HG03175 (cell line): Measurements from ENCODE around the gene NDUFB10.
"Not testable (repeated sequence)": the region's sequence is repeated elsewhere in the genome, so short reads cannot be mapped to it uniquely, and the experiment has no call there.

ENCODE experiments used
- ATAC-seq: cut with Tn5 transposase; IDR thresholded peaks from one replicate; pipeline ENCODE4 v1.9.1; 2021; ENCODE audit warnings: mild to moderate bottlenecking, moderate library complexity; ENCODE audit not compliant: unreplicated experiment

Gene NDUFB10

DNA sequence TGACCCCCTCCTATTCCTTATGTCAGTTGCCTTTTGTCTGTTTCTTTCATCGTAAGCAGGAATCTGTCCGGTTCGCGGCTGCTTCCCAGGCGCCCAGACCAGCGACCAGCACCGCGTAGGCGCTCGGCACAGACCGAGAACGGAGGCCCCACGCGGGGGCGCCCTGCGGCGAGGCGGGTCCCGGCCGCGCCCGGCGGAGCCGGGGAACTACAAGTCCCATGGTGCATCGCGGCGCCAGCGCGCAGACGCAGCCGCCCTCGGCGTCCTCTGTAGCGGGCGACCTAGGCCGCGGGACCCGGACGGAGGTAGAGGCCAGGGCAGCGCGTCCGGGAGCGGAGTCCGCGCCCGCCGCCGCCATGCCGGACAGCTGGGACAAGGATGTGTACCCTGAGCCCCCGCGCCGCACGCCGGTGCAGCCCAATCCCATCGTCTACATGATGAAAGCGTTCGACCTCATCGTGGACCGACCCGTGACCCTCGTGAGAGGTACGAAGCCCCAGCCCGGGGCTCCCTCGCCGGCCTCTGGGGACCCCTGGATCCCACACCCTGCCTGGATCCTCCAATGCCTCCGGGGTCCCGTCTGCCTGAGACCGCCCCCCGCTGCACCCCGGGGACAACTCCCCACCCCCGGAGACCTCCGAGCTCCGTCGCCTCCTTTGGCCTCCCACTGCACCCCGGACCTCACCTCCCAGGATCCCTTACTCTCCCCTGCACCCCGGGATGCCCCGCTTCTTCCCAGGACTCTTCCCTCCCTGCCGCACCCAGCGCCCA lies at the start of gene NDUFB10:
TSS of gene NDUFB10 (plus strand) at position 270 of the 771 bp plus-strand sequence. CDS start at position 357, 87 bp downstream.
- peak; percentile 75 for ATAC-seq

DNA sequence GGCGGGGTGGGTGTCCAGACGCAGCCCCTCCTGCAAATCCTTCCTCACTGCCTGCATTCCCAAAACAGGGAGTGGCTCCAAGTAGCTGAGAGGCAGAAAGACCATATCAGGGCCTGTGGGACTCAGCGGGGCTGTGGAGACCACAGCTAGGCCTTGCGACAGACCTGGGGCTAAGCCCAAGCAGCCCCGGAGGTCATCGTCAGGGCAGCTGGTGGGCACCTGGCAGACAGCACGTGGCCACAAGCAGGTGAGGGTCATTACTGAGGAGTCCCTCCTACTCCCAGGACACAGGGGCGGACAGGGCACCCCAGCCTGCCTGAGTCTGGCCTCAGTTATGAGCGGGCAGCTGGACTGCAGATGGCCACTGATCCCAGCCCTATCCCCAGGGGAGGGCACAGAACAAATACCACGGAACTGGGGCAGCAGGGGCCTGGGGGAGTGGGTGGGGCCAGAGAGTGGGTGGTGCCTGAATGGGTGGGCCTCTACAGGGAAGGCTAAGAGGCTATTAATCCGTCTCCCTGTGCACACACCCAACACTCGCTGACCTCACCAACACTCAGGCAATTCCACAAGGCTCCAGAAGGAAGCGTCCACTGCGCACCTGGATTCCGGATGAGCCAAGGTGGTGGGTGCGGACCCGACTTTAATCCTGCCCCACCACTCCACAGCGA lies 49.6 kb upstream of the NDUFB10 start:
- no peak for ATAC-seq

DNA sequence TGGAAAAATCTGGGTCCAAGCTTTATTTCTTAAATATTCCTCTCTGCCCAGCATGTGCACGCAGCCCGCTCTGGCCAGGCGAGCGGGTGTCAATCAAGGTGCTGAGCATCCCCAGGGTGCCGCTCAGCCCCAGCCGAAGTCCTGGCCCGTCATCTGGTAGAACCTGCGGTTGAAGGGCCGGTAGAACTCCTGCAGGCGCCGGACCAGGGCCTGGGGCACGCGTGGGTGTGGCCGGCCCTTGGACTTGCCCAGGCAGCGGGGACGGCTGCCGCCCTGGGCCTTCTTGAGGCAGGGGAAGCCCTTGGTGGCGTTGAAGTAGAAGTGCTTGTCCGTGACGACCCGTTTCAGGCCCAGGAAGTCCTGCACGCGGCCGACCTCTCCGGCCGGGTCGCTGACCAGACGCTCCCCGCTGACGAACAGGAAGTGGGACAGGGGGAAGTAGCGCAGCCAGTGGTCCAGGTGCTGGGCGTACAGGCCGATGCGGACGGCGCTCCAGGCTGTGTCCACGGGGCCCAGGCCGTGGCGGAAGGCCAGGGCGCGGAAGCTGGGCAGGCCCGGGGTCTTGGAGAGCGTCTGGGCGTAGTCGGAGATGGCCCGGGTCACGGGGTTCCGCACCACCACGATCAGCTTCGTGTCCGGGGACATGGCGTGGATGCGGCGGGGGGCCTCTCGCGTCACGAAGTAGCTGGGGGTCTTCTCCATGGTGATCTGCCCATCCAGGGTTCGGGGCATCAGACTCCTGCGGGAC lies 47.7 kb upstream of the NDUFB10 start:
- no peak for ATAC-seq

DNA sequence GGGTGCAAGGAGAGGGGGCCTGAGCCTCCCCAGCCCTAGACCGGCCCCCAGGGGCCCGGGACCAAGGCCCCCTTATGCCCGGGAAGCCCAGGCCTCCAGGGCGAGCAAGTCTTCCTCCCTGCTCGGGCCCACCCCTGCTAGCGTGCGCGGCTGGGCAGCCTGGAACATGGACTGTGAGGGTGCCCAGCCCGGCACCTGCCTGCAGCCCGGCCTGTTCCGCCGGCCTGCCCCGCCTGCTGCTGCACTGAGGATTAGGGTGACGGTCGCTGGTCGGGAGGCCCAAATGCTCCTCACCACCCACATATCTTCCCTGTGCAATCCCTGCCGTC lies 47.2 kb upstream of the NDUFB10 start:
- ATAC-seq: no peak

DNA sequence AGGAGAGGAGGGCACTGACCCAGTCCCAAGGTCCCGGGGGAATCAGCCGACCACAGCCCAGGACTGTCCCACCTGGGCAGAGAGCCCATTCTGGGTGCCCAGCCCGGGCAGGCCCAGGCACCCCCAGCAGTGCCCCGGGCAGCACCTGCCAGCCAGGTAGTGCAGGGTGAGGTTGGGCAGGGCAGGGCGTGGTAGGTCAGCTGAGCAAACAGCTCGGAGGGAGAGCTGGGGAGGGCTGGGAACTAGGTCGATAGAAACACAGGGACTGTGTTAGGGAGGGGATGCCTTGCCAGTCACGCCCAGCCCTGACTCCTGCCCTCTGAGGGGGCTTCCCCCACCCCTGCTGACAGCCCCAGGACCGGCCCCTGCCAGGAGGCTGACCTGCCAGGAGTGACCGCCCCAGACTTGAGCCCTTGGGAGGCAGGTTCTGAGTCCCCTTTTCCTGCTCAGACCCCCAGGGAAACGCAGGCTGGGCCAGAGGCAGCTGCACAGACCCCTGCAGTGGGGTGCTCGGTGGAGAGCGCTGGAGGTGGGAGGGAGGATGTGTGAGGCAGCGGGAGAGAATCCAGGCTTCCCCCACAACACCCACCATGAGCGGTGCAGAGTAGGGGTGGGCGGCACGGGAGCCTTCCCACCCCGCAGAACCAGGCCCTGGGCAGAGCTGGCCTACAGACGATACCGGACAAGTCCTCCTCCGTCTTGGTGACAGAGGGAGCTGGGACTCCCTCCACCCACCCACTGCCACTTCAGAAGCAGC lies 45.8 kb upstream of the NDUFB10 start:
- no peak for ATAC-seq

DNA sequence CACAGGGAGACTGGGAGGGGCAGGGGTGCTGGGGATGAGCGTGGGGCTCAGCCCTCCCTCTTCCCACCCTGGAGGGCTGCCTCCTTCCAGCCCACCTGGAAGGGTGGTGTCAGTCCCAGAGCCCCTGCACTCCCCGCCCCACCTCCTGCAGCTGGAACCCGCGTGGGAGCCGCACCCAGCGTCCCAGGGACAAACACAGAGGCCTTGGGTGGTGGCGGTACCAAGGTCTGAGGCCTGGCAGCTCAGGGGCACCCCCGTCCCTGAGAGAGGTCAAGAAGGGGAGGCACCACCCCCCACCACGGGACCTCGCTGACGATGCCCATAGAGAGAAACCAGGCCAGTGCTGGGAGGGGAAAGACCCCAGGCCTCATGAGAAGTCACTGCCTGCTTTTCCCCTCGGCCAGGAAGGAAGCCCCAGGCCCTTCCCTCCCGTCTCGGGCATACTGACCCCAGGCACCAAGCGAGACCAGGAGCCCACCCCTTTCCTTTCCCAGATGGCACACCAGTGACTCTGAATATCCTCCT lies 45.2 kb upstream of the NDUFB10 start:
- ATAC-seq: no peak

DNA sequence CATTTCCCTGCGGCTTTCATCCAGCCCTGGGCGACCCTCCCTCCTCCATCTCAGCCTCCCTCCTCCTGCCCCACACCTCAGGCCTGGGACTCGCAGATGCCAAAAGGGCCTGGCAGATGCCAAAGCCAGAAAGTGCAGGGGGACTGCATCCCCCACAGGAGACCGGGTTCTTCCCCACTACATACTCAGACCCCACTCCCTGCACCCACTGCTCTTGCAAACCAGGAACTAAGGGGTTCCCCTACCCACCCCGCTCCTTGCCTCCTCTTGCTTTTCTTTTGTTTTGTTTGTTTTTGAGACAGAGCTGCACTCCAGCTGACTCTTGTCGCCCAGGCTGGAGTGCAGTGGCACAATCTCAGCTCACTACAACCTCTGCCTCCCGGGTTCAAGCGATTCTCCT lies 44.4 kb upstream of the NDUFB10 start:
- no peak for ATAC-seq

DNA sequence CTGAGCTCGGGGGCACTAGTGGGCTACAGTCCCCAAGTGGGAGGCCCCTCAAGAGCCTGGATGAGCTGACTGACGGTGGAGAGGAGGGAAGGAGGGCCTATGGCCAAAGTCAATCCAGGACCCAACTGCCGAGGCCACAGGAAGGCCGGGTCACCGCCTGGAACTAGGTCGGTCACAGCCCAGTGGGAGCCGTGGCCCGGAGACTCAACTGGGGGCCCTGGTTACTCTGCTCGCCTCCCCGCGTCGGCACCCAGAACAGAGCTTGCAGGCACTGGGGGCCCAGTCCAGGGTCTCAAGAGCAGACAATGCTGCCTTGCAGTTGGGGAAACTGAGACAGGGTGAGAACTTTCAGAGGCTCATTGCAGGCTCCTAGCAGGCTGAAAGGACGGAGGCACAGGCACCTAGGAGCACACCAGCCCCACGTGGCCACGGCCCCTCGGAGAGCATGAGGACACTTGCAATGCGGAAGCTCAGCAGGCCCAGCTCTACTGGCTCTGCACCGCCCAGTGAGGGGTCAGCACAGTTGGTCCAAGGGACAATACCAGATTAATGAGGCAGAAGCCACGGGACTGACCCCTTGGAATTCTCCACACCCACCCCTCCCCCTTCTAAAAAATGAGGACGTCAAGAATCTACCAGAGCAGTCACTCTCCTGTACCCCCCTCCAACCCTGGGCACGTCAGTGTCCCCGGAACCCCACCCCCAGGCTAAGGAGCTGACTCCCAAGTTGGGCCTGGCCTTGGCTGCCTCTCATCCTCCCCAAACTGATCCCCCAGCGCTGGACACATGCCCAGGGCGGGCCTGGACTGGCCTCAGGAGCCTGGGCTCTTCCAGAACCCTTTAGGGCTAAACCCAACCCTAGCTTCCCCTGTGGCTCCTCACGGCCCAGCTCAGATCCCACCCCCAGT lies 43.4 kb upstream of the NDUFB10 start:
- ATAC-seq: no peak

DNA sequence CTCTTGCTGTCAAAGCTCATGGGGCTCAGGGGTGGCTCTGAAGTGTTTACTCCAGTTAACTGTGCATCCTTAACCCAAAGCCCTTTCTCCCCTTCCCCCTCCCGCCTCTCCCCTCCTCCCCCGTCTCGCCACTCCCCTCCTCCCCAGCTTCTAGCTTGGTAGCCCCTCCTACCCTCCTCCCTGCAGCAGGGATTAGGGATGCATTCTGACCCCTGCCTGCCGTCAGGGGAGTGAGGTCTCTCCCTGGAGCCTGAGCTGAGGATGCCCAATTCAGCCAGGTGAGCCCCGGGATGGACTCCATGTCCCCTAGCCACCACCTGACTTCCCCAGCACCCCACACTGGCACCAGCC lies 42.7 kb upstream of the NDUFB10 start:
- ATAC-seq: no peak

DNA sequence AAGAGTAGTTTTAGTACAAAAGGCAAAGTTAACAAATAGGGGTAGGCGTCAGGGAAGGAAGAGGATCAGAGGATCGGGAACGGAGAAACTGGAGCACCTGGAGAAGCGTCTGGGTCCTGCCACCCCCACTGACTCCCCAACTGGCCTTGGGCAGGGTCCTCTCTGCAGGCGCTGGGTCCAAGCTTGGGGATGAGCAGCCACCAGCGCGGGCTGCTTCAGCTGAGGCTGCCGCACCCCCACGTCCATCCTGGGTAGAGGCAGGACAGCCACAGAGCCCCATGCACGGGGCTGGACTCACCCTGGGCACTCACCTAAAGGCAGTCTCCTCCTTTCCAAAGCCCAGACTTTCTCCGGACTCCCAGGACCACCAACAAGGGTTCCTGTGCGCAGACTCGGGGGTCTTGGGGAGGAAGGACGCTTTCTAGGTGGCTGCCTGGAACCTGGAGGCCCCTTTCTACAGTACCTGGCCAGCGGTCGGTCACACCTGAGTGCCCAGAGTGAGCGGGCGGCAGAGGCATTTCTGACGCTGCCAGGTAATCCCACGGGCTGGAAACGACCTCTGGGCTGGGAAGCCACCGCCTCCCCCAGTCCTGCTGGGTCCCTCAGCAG lies 42.2 kb upstream of the NDUFB10 start:
- ATAC-seq: no peak

DNA sequence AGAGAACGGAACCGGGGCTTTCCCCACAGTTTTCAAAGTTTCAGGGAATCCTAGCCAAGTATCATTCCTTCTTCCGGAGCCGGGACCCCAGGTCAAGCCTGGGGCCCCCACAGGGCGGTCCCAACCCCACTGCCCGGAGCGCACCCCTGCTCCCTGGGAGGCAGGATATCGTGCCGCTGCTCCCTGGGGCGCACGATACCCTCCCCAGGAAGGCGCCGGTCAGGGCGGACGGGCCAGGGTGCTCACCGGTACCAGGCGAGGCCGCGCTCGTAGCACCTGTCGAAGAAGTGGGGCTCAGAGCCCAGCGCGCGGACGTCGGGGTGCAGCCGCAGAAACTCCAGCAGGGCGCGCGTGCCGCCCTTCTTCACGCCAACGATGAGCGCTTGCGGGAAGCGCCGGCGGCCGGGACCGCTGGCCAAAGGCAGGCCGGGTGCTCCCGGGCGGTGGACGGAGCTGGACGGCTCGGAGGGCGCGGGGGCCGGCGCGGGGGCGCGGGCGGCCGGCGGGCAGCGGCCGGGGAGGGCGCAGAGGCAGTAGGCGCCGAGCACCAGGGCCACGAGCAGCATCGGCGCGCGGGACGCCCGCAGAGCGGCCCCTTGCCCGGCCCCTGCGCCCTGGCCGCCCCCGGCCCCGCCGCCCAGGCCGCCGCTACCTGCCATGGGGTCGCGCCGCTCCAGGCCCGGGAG lies 41.5 kb upstream of the NDUFB10 start:
- ATAC-seq: no peak

DNA sequence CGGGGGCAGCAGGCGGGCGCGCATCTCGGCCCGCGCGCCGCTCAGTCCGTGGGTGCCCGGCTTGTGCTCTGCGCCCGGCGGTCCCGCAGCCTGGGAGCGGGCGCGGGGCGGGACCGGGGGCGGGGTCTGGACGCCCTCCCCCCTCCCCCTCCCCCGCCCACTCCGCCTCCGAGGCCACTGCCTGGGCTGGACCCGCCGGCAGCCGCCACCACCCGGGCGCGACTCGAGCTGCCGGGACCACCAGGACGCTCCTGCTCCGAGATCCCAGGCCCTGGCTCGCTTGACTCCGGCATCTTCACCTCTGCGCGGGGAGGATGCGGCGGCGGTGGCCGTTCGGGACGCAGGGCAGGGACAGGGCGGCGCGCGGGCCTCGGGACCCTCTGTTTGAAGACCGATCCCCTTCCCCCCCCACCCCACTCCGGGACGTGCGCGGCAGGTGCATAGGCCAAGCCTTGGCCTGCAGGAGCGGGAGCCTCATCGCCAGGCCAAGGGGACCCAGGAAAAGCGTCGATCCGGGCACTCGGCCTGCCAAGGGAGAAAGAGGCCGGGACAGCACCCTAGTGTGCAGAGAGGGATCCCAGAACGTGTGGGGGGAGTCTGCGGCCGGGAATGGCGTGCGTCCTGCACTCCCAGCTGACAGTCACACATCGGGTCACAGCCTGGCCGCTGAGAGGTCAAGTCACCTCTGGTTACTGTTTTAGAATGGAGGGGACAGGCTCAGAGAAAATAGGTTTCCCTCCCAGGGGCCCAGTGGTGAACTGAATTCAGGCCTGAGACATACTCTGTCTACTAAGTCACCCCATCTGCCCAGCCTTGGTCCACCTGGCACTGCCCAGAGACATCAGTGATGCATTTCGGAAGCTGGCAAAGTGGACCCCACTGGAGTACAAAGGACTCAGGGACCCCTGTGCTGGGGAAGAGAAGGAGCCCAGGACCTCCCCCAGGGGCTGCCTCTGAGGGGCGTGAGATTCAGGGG lies 40.7 kb upstream of the NDUFB10 start, which contains the start of gene HS3ST6:
TSS of gene HS3ST6 (minus strand) at position 65 of the 976 bp plus-strand sequence. CDS start 92 bp downstream, outside the sequence.
- no peak for ATAC-seq

DNA sequence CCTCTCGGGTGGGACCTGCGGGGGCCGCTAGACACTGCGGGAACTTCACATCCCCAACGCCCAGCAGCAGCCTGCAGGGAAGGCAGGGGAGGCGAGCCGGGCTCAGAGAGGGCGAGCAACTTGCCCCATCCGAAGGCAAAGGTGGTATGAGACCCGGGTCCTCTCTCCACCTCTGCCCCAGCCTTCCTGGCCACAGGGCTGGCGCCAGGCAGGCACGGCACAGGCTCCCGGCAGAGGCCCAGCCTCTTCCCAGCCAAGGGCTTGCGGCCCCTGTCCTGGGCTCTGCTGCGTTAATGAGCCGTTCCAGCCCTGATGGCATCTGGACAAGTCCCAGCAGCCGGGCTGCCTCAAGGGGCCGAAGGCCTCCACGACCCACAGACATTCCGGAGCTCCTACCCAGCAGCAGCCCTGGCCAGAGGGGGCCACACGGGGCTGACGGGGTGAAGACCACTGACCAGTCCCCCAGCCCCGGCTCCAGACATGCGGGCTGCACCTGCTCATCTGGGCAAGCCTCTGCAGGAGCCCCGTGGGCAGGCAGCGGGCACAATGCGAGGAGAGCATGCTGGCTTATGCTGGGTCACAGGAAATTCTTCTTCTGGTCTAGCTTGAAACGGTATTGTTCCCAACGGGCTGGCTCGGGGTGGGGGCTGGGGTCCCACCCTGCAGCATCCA lies 39.9 kb upstream of the NDUFB10 start:
- no peak for ATAC-seq

DNA sequence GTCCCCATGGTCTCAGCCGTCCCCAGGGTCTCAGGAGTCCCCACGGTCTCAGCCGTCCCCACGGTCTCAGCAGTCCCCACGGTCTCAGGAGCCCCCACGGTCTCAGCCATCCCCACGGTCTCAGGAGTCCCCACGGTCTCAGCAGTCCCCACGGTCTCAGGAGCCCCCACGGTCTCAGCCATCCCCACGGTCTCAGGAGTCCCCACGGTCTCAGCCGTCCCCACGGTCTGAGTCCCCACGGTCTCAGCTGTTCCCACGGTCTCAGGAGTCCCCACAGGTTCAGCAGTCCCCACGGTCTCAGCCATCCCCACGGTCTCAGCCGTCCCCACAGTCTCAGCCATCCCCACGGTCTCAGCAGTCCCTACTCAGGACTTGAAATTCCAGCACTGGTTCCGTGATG lies 39.2 kb upstream of the NDUFB10 start:
- not testable (repeated sequence) for ATAC-seq

DNA sequence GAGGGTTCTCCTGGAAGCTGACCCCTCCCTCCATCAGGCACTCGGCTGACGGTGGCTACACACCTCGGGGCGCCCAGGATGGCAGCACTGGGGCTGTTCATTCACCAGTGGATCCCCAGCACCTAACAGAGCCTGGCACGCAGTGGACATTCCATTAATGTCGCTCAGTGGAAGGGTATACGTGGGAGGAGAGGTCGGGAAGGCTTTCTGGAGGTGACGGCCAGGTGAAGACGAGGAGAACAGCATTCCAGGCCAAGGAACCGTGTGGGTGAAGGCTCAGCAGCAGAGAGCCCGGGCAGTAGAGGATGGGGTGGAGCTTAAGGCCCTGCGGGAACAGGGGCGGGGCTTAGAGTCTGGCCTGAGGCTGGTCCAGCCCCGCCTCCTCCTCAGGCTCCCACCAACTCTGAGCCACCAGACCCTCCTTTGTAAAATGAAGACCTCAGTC lies 38.6 kb upstream of the NDUFB10 start:
- no peak for ATAC-seq

DNA sequence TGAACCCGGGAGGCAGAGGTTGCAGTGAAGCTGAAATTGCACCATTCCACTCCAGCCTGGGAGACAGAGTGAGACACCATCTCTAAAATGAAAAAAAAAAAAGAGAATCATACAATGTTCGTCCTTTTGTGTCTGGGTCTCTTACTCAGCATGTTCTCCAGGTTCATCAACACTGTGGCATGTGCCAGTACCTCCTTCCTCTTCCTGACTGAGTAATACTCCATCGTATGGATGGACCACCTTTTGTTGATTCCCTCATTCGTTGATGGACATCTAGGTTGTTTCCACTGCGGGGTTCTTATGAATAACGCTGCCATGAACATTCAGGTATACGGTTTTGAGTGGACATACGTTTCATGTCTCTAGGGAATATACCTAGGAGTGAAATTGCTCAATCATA lies 37.0 kb upstream of the NDUFB10 start:
- no peak for ATAC-seq
